ENCODE data around the gene CRTAP. TPM values are rescaled to one million over a fixed set of nuclear protein-coding genes. Genes with fewer than 3 reads are reported as not detected.
A peak's percentile ranks its signal among the peaks of the same experiment; 100 is the strongest.

Gene CRTAP
- total and polyA plus RNA-seq, 8 donors = 17.6 to 71.0 (median 25.6) TPM

GRCh38 chr3:33115024-33115768 lies 1.4 kb downstream of the CRTAP start:
- Histone ChIP-seq H3K4me3 (peak overlapping the region in 3 of 4 donors; percentile 55 to 86 (median 80)), H3K4me1 (peaks cover 0 to 14% (median 11%) of the 10 kb centered on the region in 3 donors), H3K9me3 (no peaks in the 10 kb centered on the region), H3K36me3 (no peaks in the 10 kb centered on the region), H3K27me3 (no peaks in the 10 kb centered on the region), H3K27ac (peak overlapping the region in 2 of 4 donors; percentile 96 to 97)
- FAIRE-seq (no peak), DNase-seq (peak in 3 of 6 donors; percentile 19 to 68 (median 31)), ATAC-seq (peak; percentile 15 to 76 (median 35))
- no peak for TF ChIP-seq CTCF (IDR thresholded peaks at IDR 0.05)
- intact Hi-C loops (cut with DNase I) = no loop called here
- 65 to 67% methylated on average over 13 of the region's 13 CpGs for WGBS, 2 donors

- FAIRE-seq = no peak
- Histone ChIP-seq H3K9me3 (no peaks in the 10 kb centered on the region), H3K27ac (no peak overlapping the region), H3K27me3 (no peaks in the 10 kb centered on the region), H3K4me1 (peaks cover 0 to 14% (median 11%) of the 10 kb centered on the region in 3 donors), H3K36me3 (peaks cover 0 to 3% (median 0%) of the 10 kb centered on the region in 3 donors), H3K4me3 (no peak overlapping the region)
- no peak for ATAC-seq
- intact Hi-C loops (cut with DNase I) = no loop called here
- no peak for TF ChIP-seq CTCF (IDR thresholded peaks at IDR 0.05)
- WGBS, 2 donors = 92 to 93% methylated on average over 3 of the region's 3 CpGs
- no peak for DNase-seq
Observed at GRCh38 chr3:33117461-33117860, 3.6 kb downstream of the CRTAP start.

- Histone ChIP-seq H3K27me3 (no peaks in the 10 kb centered on the region), H3K4me1 (peaks cover 0 to 6% (median 6%) of the 10 kb centered on the region in 3 donors), H3K36me3 (peaks cover 0 to 7% (median 0%) of the 10 kb centered on the region in 3 donors), H3K4me3 (no peak overlapping the region), H3K9me3 (no peaks in the 10 kb centered on the region), H3K27ac (no peak overlapping the region)
- 66 to 84% methylated on average over 3 of the region's 3 CpGs for WGBS, 2 donors
- no peak for TF ChIP-seq CTCF (IDR thresholded peaks at IDR 0.05)
- ATAC-seq (no peak), DNase-seq (no peak), FAIRE-seq (no peak)
- intact Hi-C loops (cut with DNase I) = no loop called here
Observed at GRCh38 chr3:33119891-33120290, 6.1 kb downstream of the CRTAP start.

GRCh38 chr3:33122991-33123390 lies 9.2 kb downstream of the CRTAP start:
- FAIRE-seq = no peak
- no peak for ATAC-seq
- Histone ChIP-seq H3K4me3 (no peak overlapping the region), H3K36me3 (peaks cover 0 to 10% (median 0%) of the 10 kb centered on the region in 3 donors), H3K27ac (no peak overlapping the region), H3K27me3 (no peaks in the 10 kb centered on the region), H3K4me1 (no peaks in the 10 kb centered on the region), H3K9me3 (no peaks in the 10 kb centered on the region)
- TF ChIP-seq CTCF (IDR thresholded peaks at IDR 0.05) = no peak
- DNase-seq = no peak
- 76 to 79% methylated on average over 5 of the region's 5 CpGs for WGBS, 2 donors
- intact Hi-C loops (cut with DNase I) = no loop called here

- 42 to 52% methylated on average over 1 of the region's 1 CpG for WGBS, 2 donors
- H3K36me3 ChIP-seq = peaks cover 0 to 10% (median 0%) of the 10 kb centered on the region in 3 donors
- H3K4me3 ChIP-seq = no peak overlapping the region
- intact Hi-C loops (cut with DNase I) = loop anchor here in 1 of 3 donors (5.0 kb wide), 1 partner anchor 248 kb away; no protein-coding TSS in a partner anchor
- H3K27ac ChIP-seq = no peak overlapping the region
- no peaks in the 10 kb centered on the region for H3K9me3 ChIP-seq
- ATAC-seq = no peak
- H3K4me1 ChIP-seq = no peaks in the 10 kb centered on the region
- H3K27me3 ChIP-seq = no peaks in the 10 kb centered on the region
- no peak for FAIRE-seq
- no peak for DNase-seq
- TF ChIP-seq CTCF (IDR thresholded peaks at IDR 0.05) = no peak
Observed at GRCh38 chr3:33124638-33125037, 10.8 kb downstream of the CRTAP start.
